Activated naive CD8-positive, alpha-beta T cell treated with anti-CD3 and anti-CD28 coated beads, Interleukin-2, amount 50 U/mL, for 16 hours (primary cell): ENCODE data around the gene SV2B.

Source experiments
- DNase-seq: peaks from one replicate; pipeline ENCODE4 v3.0.0-alpha.2; 2020; ENCODE audit warnings: low read depth, low spot score

Gene SV2B

DNA sequence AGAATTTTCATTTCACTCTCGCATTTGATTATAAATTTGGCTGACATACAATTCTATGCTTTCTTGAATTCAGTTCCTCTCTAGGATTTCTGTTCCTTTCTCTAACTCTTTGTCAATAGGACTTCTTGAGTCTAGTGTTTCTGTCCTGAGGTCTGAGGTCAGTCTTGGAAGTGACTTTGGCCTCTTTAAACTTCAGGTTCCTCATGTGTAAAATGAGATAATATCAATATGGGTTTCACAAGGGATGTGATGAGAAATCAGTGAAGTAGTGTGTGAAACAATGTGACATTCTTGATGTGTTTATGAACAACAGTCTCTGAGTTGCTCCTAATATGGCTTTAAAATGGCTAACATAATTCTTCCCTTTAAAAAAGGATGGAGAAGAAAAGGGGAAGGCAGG, 92.2 kb downstream of the SV2B start:
- DNase-seq = no peak

DNA sequence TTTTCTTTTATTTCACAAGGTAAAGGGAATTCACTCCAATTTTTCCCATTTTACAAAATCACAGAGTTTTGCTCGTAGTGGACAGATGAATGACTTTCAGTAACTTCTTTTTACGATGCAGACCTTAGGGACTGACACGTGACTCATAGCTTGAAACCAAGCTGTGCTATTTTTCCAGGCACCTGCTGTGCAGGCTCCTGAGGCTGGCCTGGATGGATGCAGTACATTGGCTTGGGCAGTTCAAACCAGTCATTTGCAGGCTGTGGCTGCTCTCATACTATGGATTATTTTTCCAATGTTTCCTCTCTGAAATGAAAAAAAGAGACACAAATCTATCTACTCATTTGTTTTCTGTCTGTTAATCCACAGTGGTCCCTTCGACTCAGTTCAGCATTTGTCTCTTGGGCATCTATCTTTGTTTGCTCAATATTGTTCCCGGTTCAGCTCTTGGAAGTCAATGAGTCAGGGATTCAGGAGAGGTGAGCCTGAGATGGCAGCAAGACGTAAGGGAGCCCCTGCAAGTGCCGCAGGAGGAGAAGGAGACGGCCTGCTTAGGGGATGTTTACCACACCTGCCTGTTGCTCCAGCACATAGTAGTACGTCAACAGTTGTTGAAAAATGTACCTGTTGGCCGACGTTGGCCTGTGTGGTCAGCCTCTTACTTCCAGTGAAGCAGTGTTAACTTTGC, 92.8 kb downstream of the SV2B start:
- no peak for DNase-seq

DNA sequence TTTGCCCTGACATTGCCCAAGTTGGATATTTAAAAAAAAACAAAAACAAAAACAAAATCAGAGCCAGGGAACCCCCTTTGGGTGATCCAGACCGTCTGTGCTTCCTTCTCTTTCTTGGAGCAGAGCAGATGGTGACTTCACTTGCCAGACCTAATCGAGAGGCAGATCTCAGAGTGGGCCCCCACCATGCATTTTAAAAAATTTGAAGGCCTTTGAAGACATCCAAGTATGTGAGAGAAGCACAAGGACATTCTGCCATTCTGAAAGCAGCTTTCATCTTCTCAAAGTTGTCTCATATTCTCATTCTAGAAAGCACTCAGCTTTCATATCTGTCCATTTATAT, 93.3 kb downstream of the SV2B start:
- no peak for DNase-seq

DNA sequence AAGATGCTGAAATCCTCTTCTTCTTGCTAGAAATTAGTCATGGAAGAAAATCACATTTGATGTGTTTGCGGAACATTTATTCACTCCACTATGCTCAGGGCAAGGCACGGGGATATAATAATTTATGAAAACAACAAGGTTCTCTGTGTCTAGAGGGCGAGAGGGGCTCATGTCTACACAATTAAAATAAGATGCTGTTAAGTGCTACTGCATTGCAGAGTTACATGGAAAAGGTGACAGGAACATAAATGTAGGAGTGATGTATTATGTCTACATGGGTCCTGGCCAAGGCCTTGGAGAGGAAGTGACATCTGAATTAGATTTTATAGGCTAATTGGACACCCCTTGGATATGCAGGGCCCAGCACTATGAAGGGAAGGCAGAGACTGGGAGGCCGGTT, 96.1 kb downstream of the SV2B start:
- no peak for DNase-seq

DNA sequence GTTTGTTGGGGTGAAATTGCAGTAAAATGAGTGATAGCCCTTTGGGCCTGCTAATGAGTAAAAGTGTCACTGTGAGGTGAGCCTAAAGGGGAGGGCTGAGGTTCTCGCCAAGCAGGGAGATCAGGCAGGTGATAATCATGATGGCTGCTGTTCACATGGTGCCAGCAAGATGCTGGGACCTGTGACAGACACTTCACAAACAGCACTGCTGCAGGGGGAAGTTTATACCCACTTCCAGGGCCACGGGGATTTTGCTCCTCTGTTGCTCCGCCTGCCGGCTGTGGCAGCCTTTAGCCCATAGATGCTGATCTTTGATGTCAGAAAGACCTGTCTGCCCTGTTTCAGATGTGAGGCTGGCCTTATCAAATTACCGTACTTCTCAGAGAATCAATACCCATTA, 96.7 kb downstream of the SV2B start:
- DNase-seq = no peak

DNA sequence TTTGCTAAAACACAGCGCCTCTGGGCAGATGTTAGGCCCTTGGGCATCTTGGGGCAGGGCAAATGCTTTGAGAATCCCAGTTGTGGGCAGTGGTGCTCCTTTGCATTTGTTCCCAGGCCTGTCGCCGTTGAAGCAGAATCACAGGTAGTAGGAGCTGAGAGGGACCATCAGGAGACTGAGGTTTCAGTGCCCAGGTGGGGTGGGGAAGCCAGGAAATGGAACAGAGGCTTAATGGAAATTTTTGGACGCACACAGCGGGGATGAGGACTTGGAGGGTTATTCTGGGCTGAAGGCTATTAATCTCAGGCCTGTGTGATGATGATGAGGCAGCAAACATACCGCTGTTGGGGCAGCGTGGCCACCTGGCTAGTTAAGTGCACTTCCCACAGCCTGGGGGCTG, 99.5 kb downstream of the SV2B start:
- no peak for DNase-seq

DNA sequence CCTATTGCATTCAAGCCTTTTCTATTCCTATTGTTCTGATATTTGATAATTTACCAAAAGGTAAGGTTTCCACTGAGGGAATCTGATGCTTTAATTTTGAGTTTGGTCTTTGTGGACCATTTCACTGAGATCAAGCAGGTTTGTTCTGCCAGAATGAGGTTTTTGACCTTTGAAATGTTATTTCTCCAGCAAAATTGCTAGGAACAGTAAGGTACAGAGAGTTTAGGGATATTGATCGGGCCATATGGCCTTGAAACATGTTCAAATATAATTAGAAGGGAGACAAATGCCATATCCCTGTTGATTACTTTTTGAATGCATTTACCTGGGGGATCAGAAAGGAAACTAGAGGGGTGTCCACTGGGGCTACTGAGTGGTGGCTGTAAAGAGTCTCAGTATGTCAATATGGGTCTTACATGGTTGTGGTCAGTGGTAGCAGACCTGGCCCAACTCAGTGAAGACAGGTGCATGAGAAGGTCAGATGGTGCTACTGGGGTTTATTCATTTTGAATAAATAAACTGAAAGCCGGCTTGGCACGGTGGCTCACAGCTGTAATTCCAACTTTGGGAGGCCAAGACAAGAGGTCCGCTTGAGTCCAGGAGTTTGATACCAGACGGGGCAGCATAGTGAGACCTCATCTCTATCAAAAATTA, 100.2 kb downstream of the SV2B start:
- no peak for DNase-seq

DNA sequence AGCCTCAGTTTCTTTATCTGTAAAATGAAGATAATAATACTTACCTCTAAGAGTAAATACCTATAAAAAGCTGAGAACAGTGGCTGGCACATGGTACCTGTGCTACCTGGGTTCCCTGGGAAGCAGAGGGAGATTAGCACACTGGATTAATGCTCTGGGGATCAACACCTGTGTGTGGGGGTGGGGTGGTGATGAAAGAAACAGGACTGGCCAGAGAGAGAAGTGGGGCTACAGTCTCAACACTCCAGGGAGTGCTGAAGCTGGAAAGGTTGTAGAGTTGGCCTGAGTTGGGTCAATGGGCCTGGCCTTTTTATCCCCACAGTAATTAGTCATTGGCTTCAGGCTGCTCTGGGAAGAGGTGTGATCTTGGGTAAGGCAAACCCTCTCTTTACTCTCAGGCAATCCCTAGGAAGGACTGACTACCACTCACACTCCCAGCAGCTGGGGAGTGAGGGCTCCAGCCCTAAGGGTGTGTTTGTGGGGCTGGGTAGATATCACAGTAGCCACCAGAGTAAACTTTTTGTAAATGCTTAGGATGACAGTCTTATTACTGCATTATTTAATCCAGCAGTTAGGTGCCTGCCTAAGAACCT, 102.5 kb downstream of the SV2B start:
- DNase-seq = no peak

DNA sequence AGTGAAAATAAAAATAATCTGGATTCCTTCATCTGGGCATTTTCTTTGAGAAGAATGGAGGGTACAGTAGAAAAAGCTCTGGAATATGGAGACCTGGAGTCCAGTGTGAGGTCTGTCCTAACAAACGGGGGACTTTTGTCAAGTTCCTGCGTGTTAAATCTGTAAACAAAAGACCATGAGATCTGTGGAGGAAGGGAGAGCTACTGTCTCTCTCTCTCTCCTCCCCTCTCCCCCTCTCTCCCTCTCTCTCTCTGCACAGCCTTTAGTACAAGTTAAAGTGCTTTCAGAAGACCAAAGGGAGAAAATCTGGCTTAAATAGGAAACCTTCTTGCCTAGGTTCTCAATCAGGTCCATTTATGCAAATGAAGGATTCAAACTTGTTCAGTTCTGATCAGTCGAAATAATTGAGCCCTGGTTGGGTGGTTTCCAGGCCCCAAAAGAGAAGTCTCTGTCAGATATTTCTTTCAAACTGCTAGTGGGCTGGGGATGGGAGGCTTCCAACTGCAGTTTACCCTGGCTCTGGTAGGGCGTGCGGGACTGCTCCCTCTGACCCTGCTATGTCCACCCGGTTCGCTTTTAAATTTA, 103.7 kb downstream of the SV2B start:
- DNase-seq = no peak

DNA sequence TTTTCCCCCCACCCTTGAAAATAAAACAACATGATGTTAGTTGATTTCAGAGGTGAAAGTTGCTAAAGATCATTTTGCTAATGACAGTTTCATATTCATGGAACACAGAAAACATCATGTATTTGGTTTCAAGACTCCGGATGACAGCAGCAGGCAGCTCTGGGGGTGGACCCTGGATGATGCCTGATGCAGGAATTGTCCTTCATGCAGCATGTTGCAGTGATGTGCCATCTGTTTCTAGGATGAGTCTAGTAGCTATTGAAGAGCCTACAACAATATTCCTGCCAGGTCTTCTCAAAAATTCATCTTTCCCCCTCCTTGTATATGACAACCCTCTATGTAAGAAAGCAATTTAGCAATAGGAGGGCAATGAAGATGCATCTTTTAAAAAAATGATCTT, 108.3 kb downstream of the SV2B start:
- no peak for DNase-seq

DNA sequence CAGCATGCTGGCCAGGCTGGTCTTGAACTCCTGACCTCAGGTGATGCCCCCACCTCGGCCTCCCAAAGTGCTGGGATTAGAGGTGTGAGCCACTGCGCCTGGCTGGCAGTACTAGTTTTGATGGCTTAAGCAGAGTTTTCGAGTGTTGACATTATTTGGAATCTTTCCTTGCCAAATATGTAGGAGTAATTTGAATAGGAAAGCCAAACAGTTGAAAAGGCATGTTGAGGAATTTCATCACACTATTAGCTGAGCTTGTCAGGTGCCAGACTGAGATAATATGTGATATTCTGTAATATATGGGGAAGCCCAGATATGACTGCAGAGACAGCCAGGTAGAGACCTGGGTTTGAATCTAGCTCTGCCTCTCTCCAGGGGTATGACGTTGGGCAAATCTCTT, 109.3 kb downstream of the SV2B start:
- no peak for DNase-seq

DNA sequence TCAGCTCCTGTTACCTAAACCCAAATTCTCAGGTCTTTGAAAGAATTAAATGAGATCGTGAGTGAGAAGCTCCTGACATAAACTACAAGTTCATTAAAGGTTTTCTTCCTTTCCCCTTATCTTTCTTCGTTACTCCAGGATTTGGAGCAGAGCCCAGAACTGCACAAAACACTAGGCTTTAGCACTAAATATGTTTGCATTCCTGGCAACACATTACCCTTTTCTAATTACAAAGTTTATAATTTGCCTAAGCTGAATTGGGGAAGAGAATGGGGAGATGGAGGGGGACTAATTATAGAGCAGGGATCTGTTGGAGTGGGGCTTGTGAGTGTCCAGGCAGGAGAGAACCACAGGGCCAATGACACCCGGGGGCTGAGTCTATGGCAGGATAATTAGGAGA, 109.7 kb downstream of the SV2B start:
- no peak for DNase-seq

DNA sequence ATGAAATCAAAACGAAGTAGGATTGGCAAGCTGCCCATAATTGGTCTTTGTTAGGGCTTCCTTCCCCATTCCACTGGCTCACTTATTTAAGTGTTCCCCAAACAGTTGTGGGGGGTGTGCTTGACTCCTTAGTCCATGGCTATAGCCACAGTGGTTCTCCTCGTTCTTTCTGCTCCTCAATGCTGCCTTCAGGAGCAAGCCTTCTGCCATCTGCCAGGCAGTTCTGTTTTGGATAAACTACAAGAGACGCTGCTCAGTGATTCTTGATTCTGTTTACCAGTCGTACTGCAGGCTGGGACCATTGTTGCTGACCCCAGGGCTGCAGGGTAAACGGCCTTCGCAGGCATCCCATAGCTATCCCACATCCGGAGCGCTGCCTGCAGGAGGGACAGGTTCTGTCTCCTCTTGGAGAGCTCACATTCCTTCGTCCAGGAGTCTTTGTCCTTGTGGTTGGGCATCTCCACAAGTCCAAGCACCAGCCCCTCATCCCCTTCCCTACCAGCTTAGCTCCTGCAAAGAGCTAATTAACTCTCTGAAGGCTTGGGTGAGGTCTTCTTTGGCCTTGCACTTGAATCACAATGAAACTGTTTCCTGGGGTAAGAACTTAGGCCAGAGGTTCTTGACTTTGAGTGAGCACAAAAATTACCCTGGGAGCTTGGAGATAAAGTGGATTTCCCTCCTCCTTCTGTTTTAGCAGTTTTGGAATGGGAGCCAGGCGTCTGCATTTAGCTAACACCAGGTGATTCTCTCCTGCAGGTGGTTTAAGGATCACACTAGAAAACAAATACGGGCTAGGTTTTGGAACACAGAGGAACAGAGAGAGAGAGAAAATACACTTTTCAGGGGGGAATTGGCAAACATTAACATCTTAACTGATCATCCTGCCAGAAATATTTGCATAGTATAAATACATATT, 114.9 kb downstream of the SV2B start:
- no peak for DNase-seq

DNA sequence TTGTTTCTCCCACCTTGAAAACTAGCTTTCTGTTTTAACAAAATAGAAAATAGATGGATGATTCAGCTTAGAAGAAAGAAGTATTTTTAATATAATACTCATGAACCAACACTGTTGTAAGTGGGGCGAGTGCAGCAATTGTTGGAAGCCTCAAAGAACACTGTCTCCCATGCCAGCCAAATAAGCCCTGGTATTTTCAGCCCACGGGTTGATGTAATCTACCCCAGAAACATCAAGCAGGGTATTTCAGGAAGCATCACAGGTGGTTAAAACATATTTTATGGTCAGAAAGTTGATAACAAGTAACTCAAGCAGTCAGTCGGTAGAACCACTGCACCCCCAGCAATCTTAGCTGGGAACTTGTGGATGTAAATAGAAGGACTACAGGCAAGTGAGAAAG, 115.9 kb downstream of the SV2B start:
- no peak for DNase-seq

DNA sequence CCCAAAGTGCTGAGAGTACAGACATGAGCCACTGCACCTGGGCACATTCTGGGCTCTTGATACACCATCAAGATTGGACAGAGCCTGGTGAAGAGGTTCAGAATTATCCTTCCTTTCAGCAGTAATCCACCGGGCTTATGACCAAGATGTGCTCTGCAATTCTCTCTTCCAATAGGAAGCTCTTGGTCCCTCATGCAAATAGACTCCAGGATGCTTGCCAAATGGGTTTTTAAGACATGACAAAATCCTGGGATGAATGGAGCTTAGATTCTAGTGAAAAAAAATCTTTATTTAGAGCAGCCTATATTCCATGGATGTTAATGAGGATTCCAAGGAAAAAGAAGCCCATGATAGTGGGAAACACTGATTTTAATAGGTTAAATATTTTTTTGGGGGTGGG, 119.1 kb downstream of the SV2B start:
- no peak for DNase-seq

DNA sequence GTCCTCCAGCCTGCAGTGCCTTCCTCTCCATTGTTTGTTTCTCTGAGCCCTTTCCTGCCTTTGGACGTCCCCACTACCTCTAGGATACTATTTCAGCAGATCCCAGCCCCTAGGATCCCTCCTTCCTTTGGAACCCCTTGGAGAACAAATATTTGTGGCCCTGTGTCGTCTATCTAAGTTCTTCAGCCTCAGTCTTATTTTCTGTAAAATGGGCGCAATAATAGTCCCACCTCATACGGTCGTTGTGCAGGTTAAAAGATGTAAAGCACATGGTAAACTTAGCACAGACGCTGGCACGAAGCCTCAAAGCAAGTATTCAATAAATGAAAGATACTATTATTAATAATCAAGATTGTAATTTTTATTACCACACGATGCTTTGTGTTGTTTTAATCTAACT, 122.0 kb downstream of the SV2B start:
- DNase-seq = no peak

DNA sequence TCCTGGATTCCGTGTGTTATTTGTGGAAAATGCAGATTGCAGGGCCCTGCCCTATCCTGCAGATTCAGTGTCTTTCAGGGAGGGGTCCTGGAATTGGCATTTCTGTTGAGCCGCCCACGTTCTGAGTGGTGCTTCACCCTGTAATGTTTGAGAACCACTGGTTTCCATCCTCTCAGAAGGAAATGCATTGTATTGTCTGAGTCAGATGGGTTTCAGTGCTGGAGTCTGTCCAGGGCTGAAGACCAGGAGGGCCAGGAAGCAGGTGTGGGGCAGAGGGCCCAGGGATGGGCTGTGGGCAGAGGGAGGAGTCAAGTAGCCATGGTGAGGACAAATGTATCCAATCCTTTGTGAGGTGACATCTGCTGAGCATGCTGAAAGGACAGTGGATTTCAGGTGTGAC, 123.8 kb downstream of the SV2B start:
- no peak for DNase-seq

DNA sequence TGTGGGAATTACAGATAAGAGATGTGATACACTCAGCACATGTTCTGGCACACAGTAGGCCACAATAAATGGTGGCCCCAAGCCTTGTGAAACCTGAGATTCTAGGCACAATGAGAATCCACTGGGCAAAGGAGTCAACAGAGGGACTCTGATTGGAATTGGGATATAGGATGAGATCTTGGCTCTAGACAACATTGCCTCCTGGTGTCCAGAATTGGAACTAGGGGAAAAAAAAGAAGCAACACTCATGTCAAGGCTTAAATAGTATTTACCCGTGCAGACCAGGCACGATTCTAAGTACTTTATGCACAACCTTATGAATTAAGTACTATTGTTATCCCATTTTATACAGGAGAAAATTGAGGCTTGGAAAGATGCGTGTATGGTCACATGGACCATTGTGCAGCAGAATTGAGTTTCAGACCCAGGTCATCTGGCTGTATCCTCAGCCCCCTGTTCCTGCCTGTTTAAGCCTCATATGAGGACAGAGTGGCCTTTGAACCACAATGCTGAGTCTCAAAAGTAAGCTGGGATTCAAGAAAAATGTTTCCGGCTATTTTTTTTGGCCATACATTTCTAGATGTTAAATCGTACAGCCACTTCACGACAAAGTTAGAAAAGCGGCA, 124.8 kb downstream of the SV2B start:
- DNase-seq = no peak

DNA sequence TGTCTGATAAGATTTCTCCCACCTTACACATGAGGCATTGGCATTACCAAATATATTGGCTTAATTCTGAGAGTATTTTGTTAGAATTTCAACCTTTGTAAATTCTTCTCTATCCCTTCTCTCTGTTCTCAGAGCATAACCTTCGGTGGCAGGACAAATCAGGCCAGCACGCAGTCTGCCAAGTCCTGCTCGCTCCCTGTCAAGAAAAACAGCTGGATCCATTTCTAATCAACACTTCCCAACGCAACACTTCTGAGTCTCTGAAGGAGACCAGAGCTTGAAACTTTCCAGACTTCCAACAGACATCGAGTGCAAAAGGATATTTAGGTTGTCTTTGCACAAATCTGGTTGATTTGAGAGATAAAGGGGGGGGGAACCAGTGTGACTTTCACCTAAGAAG, 125.7 kb downstream of the SV2B start:
- DNase-seq = no peak

DNA sequence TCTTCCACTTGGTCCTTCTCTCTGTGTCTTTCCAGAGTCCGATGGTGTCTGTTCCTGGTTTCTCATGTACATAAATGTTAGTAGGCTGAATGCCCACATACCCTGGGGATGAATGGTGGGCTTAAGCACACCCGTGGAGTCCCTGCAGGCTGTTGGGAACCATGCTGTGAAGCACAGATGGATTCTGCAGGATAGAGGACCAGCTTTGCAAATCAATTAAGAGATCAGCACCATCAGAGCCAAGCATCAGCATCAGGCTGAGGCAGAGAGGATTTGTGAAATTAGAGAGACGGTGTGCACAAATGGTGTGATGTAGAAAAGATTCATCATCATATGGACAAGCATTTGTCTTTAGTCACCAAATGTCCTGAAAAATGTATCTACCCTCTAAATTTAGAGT, 127.1 kb downstream of the SV2B start:
- DNase-seq = no peak

DNA sequence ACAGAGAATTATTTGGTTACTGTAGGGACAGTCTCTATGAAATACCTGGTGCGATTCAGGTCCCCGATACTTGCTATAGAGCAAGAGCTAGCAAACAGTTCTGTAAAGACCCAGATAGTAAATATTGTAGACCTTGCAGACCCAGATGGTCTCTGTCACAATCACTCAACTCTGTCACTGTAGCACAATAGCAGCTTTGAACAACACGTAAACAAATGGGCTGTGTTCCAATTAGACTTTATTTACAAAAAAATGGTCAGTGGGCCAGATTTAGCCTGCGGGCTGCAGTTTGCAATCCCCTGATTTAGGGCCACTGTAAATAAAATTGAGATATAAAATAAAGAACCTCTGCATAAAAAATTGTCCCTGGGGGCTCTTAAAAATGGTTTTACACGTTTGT, 127.7 kb downstream of the SV2B start:
- DNase-seq = no peak

DNA sequence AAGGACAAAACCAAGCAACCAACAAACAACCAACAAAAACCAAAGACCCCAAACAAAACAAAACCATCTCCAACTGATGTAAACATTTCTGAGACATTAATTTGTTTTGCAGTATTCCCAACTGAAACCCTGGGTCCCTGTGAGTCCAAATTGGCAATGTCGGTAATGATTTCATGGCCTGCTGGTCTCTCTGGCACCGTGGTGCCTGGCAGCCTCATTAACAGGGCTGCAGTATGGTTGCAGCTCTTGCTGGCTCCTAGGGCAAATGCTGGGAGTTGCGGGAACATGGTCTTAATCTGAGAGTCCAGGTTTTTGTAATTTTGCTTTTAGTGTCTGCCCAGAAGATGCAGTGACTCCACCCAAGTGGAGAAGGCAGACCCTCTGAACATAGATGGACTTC, 128.3 kb downstream of the SV2B start:
- no peak for DNase-seq
